Measurements from ENCODE around the gene PSRC1. TPM values are rescaled to one million over a fixed set of nuclear protein-coding genes. Genes with fewer than 3 reads are reported as not detected.
A peak's percentile ranks its signal among the peaks of the same experiment; 100 is the strongest.
"Not testable (repeated sequence)": the region's sequence is repeated elsewhere in the genome, so short reads cannot be mapped to it uniquely, and the experiment has no call there.

Gene PSRC1
- total RNA-seq, 1 experiment from 2014 or later: 21.3 TPM

- Mint-ChIP-seq H3K9me3 (ENCODE audit: low read depth, unreplicated experiment) (no peaks in the 10 kb centered on the region), H3K36me3 (ENCODE audit: insufficient read depth, unreplicated experiment) (no peaks in the 10 kb centered on the region), H3K27me3 (ENCODE audit: unreplicated experiment) (peaks cover 10% of the 10 kb centered on the region), H3K4me1 (ENCODE audit: low read depth, unreplicated experiment) (no peaks in the 10 kb centered on the region), H3K4me3 (ENCODE audit: low read depth, unreplicated experiment) (no peak overlapping the region), H3K27ac (ENCODE audit: unreplicated experiment) (no peak overlapping the region)
- CTCF ChIA-PET: interaction anchor here (0.7 kb wide), 1 partner anchor 75 kb away, joined by 3 read pairs; no protein-coding TSS in a partner anchor
- intact Hi-C loops (cut with micrococcal nuclease; ENCODE audit: unreplicated experiment): no loop called here
- DNase-seq: no peak
- TF ChIP-seq CTCF (IDR thresholded peaks at IDR 0.05; ENCODE audit: unreplicated experiment): no peak
- no TSS peak for BruUV-seq (replicated peaks)
These were observed 7.2 kb upstream of the PSRC1 start for GRCh38 chr1:109290137-109290536.

GRCh38 chr1:109286762-109287161, 3.8 kb upstream of the PSRC1 start:
- H3K9me3 Mint-ChIP-seq (ENCODE audit: low read depth, unreplicated experiment); DNase-seq; H3K4me3 Mint-ChIP-seq (ENCODE audit: low read depth, unreplicated experiment); H3K27me3 Mint-ChIP-seq (ENCODE audit: unreplicated experiment); CTCF ChIA-PET; BruUV-seq (replicated peaks); H3K4me1 Mint-ChIP-seq (ENCODE audit: low read depth, unreplicated experiment); H3K27ac Mint-ChIP-seq (ENCODE audit: unreplicated experiment): not testable (repeated sequence)
- intact Hi-C loops (cut with micrococcal nuclease; ENCODE audit: unreplicated experiment): loop anchor here (10.0 kb wide), 1 partner anchor 48 kb away; no protein-coding TSS in a partner anchor
- H3K36me3 Mint-ChIP-seq (ENCODE audit: insufficient read depth, unreplicated experiment): peaks cover 16% of the 10 kb centered on the region

GRCh38 chr1:109283748-109284600, 1.0 kb upstream of the PSRC1 start:
- no TSS peak for BruUV-seq (replicated peaks)
- TF ChIP-seq CTCF (IDR thresholded peaks at IDR 0.05; ENCODE audit: unreplicated experiment): no peak
- Mint-ChIP-seq H3K4me1 (ENCODE audit: low read depth, unreplicated experiment) (no peaks in the 10 kb centered on the region), H3K4me3 (ENCODE audit: low read depth, unreplicated experiment) (peak overlapping the region; percentile 87), H3K9me3 (ENCODE audit: low read depth, unreplicated experiment) (no peaks in the 10 kb centered on the region), H3K27ac (ENCODE audit: unreplicated experiment) (peak overlapping the region; percentile 47), H3K36me3 (ENCODE audit: insufficient read depth, unreplicated experiment) (peaks cover 16% of the 10 kb centered on the region), H3K27me3 (ENCODE audit: unreplicated experiment) (no peaks in the 10 kb centered on the region)
- DNase-seq: no peak
- intact Hi-C loops (cut with micrococcal nuclease; ENCODE audit: unreplicated experiment): loop anchor here (10.0 kb wide), 1 partner anchor 51 kb away; no protein-coding TSS in a partner anchor
- CTCF ChIA-PET: no interaction called here

GRCh38 chr1:109282497-109282951, 421 bp downstream of the PSRC1 start:
- H3K27me3 Mint-ChIP-seq (ENCODE audit: unreplicated experiment): no peaks in the 10 kb centered on the region
- no peaks in the 10 kb centered on the region for H3K9me3 Mint-ChIP-seq (ENCODE audit: low read depth, unreplicated experiment)
- no peak for TF ChIP-seq CTCF (IDR thresholded peaks at IDR 0.05; ENCODE audit: unreplicated experiment)
- H3K36me3 Mint-ChIP-seq (ENCODE audit: insufficient read depth, unreplicated experiment): peaks cover 16% of the 10 kb centered on the region
- H3K4me1 Mint-ChIP-seq (ENCODE audit: low read depth, unreplicated experiment): no peaks in the 10 kb centered on the region
- peak overlapping the region; percentile 87 for H3K4me3 Mint-ChIP-seq (ENCODE audit: low read depth, unreplicated experiment)
- CTCF ChIA-PET: interaction anchor here (0.7 to 1.0 kb wide), 3 partner anchors 9 to 73 kb away, joined by 4 read pairs; no protein-coding TSS in a partner anchor
- no peak for DNase-seq
- H3K27ac Mint-ChIP-seq (ENCODE audit: unreplicated experiment): peak overlapping the region; percentile 47
- intact Hi-C loops (cut with micrococcal nuclease; ENCODE audit: unreplicated experiment): loop anchor here (10.0 kb wide), 1 partner anchor 52 kb away; no protein-coding TSS in a partner anchor
- no TSS peak for BruUV-seq (replicated peaks)

All from Calu3 (cell line).